HG03558 (cell line): ENCODE results near the gene DYNC1H1.
"Not testable (repeated sequence)": the region's sequence is repeated elsewhere in the genome, so short reads cannot be mapped to it uniquely, and the experiment has no call there.

Source experiments
- ATAC-seq: cut with Tn5 transposase; IDR thresholded peaks from one replicate; pipeline ENCODE4 v1.9.1; 2021; ENCODE audit warnings: moderate number of reproducible peaks; ENCODE audit not compliant: unreplicated experiment; ENCODE audit errors: extremely low read depth

The DYNC1H1 gene

DNA sequence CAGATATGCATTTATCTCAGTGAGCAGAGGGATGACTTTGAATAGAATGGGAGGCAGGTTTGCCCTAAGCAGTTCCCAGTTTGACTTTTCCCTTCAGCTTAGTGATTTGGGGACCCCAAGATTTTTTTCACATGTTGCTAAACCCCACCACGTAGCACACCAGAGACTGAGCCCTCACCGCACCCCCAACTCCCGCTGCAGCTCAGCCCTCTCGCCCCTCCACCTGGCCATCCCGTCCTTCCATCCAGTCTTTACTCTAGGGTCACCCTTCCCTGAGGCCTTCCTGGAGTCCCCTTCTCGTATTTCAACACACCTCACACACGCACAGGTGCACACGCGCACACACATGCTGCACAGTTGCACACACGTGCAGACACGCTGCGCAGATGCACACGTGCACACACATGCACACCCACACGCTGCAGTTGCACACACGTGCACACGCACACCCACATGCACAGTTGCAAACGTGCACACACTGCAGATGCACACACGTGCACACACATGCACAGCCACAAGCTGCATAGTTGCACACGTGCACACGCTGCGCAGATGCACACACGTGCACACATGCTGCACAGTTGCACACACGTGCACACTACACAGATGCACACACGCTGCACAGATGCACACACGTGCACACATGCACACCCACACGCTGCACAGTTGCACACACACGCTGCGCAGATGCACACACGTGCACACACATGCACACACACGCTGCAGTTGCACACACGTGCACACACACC lies 92.5 kb downstream of the DYNC1H1 start:
- ATAC-seq = no peak

DNA sequence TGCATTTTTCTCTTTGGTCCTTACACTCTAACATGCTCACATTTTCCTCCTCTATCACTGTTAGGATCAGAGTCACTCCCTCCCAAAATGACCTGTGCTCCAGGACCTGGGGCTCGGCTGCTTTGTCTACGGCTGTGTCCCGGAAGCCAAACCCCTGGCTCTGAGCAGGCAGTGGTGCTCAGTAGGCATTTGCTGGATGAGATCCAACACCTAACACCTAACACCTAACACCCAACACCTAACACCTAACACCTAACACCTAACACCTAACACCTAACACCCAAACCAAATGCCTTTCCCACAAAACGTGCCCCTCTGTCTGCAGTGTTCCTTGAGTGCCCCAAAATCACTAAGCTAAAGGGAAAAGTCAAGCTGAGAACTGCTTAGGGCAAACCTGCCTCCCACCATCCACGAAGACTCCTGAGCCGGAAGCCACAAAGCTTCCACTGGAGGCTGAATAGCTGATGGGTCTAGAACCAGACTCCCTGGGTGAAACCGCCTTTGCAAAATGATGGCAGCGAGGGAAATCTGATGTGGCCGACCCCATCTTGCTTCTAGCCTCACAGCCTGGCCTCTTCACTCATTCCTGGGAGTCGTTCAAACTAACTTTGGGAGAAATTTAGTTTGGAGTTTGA lies 93.2 kb downstream of the DYNC1H1 start:
- ATAC-seq = no peak

- no peak for ATAC-seq
These were observed 93.8 kb downstream of the DYNC1H1 start for GRCh38 chr14:102058146-102058545.

DNA sequence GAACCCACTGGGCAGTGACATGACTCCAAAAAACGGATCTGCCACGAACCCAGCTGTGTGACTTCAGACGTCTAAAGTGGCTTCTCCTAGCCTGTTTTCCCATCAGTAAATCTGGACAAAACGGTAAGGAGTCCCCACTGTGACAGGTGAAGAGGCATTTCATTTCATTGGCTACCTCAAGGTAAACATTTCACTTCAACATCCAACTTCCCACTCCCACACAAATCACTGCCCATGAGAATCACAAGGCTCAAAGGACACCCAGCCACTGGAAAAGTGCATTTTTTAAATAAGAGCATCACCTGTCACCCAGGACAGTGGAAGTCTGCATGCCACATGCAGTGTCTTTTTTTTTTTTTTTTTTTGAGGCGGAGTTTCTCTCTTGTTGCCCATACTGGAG lies 94.6 kb downstream of the DYNC1H1 start:
- no peak for ATAC-seq

DNA sequence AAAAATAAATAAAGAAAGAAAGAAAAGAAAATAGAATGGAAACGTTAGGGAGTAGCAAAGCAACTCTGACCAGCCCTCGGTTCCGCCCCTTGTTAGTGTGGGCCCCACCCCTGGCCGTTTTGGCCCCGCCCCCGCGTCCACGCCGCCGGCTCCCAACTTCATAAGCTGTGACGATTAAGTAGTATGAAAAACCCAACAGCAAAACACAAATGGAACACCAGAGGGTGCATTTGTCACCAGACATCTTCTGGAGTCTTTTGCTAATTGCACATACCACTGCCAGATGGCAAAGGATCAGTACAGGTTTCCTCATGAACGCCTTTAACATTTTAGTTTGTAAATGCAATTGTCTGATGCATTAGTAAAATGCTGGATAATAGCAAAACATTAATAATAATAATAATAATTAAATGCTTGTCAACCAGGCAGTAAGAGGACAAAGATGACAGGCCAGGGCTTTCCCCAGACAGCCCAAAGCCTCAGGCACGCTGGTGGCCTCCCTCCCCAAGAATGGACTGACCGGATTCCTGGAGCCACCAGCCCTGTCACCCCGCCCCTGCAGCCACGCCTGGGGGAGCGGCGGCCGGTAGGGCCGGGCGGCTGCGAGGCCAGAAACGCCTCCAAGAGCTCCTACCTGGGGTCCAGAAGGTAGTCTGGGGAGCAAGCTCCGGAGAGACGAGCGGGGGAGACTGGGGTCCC lies 98.9 kb downstream of the DYNC1H1 start:
- no peak for ATAC-seq

- ATAC-seq = no peak
These were observed 99.5 kb downstream of the DYNC1H1 start for GRCh38 chr14:102063808-102064429.

DNA sequence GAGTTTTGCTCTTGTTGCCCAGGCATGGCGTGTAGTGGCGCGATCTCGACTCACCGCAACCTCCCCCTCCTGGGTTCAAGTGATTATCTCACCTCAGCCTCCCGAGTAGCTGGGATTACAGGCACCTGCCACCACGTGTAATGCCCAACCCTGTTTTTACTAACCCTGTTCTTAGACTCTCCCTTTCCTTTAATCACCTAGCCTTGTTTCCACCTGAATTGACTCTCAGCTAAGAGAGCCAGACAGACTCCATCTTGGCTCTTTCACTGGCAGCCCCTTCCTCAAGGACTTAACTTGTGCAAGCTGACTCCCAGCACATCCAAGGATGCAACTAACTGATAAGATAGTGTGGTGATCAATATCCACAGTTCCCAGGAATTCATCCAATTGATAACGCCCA lies 100.2 kb downstream of the DYNC1H1 start:
- ATAC-seq = not testable (repeated sequence)

GRCh38 chr14:102066041-102066451 lies 101.7 kb downstream of the DYNC1H1 start:
- ATAC-seq = no peak

GRCh38 chr14:102071283-102071998 lies 107.1 kb downstream of the DYNC1H1 start:
- ATAC-seq = no peak

GRCh38 chr14:102074415-102074964 lies 110.1 kb downstream of the DYNC1H1 start:
- no peak for ATAC-seq

DNA sequence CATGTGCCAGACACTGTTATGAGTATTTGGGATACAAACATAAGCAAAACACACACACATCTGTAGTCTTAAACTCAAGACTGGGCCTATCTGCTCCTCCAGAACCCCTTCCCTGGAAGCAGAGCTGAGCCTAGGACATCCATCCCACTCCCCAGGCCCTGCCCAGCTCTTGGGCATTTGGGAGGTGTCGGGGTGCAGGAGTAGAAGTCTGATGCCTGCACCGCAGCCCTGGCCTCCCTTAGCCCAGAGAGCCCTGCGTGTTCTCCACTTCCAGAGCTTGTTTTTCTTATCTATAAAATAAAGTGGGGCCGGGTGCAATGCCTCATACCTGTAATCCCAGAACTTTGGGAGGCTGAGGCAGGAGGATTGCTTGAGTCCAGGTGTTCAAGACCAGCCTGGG lies 110.8 kb downstream of the DYNC1H1 start:
- no peak for ATAC-seq

DNA sequence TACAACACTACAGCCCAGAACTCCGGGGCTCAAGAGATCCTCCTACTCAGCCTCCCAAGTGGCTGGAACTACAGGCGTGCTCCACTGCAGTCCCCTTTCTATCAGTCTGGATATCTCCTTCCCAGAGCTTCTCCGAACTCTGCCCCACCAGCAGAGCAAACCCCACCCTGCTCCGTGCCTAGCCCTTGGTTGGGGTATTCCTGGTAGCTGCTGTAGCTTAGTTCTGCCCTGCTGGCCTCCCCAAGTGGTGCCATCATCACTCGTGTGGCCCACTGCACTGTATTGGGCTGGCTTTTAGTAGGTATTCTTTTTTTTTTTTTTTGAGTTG lies 113.0 kb downstream of the DYNC1H1 start:
- ATAC-seq = no peak

GRCh38 chr14:102078361-102078791 lies 114.0 kb downstream of the DYNC1H1 start:
- ATAC-seq = not testable (repeated sequence)

DNA sequence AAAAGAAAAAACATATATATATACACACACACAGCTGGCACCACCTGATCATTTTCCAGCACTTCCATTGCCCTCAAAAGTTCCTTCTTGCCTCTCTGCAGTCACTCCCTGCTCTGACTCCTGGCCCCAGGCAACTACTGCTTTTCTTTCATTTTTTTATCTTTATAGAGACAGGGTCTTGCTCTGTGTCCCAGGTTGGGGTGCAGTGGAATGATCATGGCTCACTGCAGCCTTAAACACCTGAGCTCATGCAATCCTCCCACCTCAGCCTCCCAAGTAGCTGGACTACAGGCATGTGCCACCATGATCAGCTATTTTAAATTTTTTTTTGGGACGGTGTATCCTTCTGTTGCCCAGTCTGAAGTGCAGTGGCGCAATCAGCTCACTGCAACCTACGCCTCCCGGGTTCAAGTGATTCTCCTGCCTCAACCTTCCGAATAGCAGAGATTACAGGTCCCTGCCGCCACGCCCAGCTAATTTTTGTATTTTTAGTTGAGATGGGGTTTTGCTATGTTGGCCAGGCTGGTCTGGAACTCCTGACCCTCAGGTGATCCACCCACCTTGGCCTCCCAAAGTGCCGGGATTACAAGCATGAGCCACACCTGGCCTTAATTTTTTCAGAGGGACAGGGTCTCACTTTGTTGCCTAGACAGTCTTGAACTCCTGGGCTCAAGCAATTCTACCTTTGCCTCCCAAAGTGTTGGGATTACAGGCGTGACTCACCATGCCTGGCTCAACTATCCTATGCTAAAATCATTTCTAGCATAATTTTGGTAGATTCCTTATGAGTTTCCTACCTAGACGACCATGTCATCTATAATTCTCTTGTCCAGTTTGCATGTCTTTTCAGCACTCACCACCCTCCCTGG lies 114.7 kb downstream of the DYNC1H1 start:
- ATAC-seq = no peak

DNA sequence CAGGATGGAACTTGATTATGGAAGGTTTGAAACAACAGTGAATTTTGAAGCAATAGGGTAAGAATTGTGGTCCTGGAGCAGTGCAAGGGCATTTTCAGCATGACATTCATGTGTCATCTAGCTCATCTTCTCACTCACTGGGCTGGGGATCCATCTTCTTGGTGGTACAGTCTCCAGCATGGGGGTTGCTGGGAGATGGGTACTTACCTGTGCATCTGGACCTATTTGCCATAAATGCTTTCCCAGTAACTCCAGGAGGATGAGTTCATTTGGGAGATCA lies 115.3 kb downstream of the DYNC1H1 start:
- no peak for ATAC-seq

- ATAC-seq = no peak
These were observed 116.1 kb downstream of the DYNC1H1 start for GRCh38 chr14:102080183-102081080.

DNA sequence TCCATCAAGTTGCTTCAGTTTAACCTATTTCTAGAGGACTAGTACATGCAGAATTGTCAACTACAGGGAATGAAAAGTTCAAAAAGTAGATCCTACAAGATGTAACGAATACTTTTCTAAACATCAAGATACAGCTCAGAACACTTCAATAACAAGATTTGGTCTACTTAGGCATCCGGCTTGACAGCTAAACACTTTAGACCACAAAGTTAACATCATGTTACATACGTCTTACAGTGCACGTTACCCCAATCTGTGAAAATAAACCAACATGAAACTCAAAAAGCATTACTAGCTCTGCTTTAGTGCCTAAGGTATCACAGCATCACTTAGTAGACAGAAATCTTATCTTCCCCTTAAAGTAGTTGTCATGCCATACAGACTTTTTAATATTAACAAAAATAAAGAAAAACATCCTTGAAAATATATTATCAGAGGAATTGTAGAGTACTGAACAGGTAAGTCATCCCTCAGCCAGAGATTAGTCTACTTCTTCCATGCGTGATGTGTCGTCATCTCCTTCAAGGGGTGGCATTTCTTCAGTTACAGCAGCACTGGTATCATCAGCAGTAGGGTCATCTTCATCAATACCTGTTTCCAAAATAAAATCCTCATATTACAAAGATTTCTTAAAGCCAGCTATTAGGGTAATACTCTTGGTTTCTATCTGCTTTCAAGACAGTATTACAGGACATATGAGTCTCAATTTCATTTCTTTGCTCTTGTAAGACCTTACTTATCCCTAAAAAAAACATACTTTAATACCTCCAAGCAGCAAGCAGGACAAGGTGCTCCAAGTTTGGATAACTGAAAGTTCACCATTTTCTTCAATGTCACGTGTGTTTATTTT lies 117.1 kb downstream of the DYNC1H1 start:
- ATAC-seq = no peak

GRCh38 chr14:102084522-102084921 lies 120.1 kb downstream of the DYNC1H1 start:
- ATAC-seq = not testable (repeated sequence)
